ENCODE measurements around the gene DAAM2. TPM values are rescaled to one million over a fixed set of nuclear protein-coding genes. Genes with fewer than 3 reads are reported as not detected.

DAAM2 gene
- polyA plus RNA-seq, 3 donors, result not detected

DNA sequence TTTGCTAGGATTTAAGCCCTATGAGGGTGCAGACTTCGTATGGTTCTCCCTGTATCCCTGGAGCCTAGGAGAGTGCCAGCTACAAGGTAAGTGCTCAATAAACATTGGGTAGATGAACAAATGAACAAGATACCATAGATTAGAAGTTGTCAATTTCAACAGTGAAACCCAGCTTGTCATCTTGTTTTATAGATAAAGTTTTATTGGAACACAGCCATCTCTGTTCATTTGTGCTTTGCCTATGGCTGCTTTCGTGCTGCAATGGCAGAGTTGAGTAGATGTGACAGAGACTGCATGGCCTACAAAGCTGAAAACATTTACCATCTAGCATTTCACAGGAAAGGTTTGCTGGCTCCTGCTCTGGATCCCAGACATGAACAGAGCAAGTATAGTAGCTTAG lies 5.6 kb downstream of the DAAM2 start:
- Histone ChIP-seq H3K36me3 (replicated peaks in 1 of 2; ENCODE audit: control insufficient read depth in 1 of 2, insufficient read depth in 2 of 2, low read length in 2 of 2) (no peaks in the 10 kb centered on the region), H3K9ac (ENCODE audit: insufficient read depth, low read length, poor library complexity, severe bottlenecking) (no peak overlapping the region), H3K27me3 (ENCODE audit: control insufficient read depth in 2 of 2, insufficient read depth in 2 of 2, low read length in 2 of 2) (peaks cover 18 to 23% of the 10 kb centered on the region in 2 donors), H3K79me2 (ENCODE audit: insufficient read depth, low read length) (no peaks in the 10 kb centered on the region), H3K9me3 (replicated peaks in 1 of 2; ENCODE audit: control insufficient read depth in 1 of 2, insufficient read depth in 1 of 2, low read length in 2 of 2) (peaks cover 0 to 5% of the 10 kb centered on the region in 2 donors), H2AFZ (ENCODE audit: insufficient read depth, low read depth, low read length, poor library complexity, severe bottlenecking) (no peak overlapping the region), H3K4me2 (replicated peaks; ENCODE audit: extremely low read depth, low read length, poor library complexity, severe bottlenecking) (no peak overlapping the region), H4K20me1 (ENCODE audit: insufficient read depth, low read length) (no peaks in the 10 kb centered on the region), H3K4me3 (replicated peaks in 1 of 3; ENCODE audit: low read depth in 2 of 3, low read length in 3 of 3) (no peak overlapping the region), H3K4me1 (ENCODE audit: control insufficient read depth in 1 of 2, insufficient read depth in 2 of 2, low read length in 2 of 2) (no peaks in the 10 kb centered on the region), H3K27ac (ENCODE audit: low read depth in 1 of 2, low read length in 2 of 2) (no peak overlapping the region)
- Mint-ChIP-seq H3K27ac (no peak overlapping the region), H3K4me3 (no peak overlapping the region), H3K4me1 (no peaks in the 10 kb centered on the region), H3K27me3 (ENCODE audit: low read depth in 3 of 3) (peaks cover 25 to 34% (median 26%) of the 10 kb centered on the region in 3 donors), H3K36me3 (no peaks in the 10 kb centered on the region), H3K9me3 (peaks cover 0 to 4% (median 0%) of the 10 kb centered on the region in 7 donors)
- TF ChIP-seq, protein P1, sequence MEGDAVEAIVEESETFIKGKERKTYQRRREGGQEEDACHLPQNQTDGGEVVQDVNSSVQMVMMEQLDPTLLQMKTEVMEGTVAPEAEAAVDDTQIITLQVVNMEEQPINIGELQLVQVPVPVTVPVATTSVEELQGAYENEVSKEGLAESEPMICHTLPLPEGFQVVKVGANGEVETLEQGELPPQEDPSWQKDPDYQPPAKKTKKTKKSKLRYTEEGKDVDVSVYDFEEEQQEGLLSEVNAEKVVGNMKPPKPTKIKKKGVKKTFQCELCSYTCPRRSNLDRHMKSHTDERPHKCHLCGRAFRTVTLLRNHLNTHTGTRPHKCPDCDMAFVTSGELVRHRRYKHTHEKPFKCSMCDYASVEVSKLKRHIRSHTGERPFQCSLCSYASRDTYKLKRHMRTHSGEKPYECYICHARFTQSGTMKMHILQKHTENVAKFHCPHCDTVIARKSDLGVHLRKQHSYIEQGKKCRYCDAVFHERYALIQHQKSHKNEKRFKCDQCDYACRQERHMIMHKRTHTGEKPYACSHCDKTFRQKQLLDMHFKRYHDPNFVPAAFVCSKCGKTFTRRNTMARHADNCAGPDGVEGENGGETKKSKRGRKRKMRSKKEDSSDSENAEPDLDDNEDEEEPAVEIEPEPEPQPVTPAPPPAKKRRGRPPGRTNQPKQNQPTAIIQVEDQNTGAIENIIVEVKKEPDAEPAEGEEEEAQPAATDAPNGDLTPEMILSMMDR (IDR thresholded peaks at IDR 0.05), result no peak
- no peak for DNase-seq
- intact Hi-C loops (cut with micrococcal nuclease), result no loop called here
- WGBS (ENCODE audit: insufficient coverage), result 80% methylated on average over 1 of the region's 2 CpGs

DNA sequence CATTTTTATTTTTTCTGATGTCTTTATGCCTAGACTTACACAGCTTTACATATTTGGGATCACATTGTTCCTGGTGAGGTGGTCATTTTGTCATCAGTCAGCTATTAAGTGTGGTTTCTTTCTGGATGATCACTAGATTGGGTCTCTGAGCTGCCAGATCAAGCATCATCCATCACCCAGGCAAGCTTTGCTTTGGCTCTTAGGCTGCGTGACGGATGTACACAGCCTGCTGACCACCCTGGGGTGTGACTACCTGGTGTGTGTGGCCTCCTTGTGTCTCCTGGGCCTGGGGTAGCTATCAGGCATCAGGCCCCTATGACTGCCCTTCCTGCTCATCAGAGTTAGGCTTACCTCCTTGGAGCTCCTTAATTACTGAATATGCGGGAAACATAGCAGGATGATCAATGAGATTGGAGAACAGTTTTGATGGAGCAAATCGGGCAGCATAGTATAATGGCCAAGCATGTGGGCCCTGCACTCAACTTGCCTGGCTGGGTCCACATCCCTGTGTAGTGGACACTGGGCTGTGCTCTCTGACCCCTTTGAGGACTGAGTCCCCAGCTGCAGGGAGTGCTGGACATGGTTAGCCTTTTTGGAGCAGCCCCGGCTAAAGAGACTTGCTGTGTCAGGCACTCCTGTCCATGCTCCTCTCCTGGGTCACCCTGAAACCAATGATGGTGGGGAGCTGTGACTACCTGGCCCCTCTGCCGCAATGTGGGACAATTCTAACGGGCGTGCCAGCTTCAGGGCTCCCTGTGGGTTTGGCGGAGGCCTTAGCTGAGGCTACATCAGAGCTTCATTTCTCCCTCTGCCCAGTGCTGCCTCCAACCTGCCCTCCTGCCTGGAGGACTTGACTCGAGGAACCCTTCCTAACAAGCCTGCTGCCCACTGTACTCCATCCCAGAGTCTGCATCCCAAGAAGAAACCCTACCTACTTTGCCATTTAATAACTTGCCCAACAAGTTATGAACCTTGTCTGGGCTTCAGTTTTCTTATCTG lies 8.2 kb downstream of the DAAM2 start:
- no peaks in the 10 kb centered on the region for H3K4me1 ChIP-seq (ENCODE audit: control insufficient read depth in 1 of 2, insufficient read depth in 2 of 2, low read length in 2 of 2)
- WGBS (ENCODE audit: insufficient coverage), result 90% methylated on average over 8 of the region's 10 CpGs
- Mint-ChIP-seq H3K27me3 (ENCODE audit: low read depth in 3 of 3) (peaks cover 7 to 14% (median 11%) of the 10 kb centered on the region in 3 donors), H3K27ac (no peak overlapping the region), H3K9me3 (no peaks in the 10 kb centered on the region), H3K4me3 (no peak overlapping the region), H3K4me1 (no peaks in the 10 kb centered on the region), H3K36me3 (no peaks in the 10 kb centered on the region)
- DNase-seq, result no peak
- H3K9me3 ChIP-seq (replicated peaks in 1 of 2; ENCODE audit: control insufficient read depth in 1 of 2, insufficient read depth in 1 of 2, low read length in 2 of 2), result no peaks in the 10 kb centered on the region
- H3K79me2 ChIP-seq (ENCODE audit: insufficient read depth, low read length), result no peaks in the 10 kb centered on the region
- H3K27ac ChIP-seq (ENCODE audit: low read depth in 1 of 2, low read length in 2 of 2), result no peak overlapping the region
- no peak overlapping the region for H3K4me3 ChIP-seq (replicated peaks in 1 of 3; ENCODE audit: low read depth in 2 of 3, low read length in 3 of 3)
- no peak overlapping the region for H2AFZ ChIP-seq (ENCODE audit: insufficient read depth, low read depth, low read length, poor library complexity, severe bottlenecking)
- TF ChIP-seq, protein P1 (IDR thresholded peaks at IDR 0.05), result no peak
- H4K20me1 ChIP-seq (ENCODE audit: insufficient read depth, low read length), result no peaks in the 10 kb centered on the region
- H3K36me3 ChIP-seq (replicated peaks in 1 of 2; ENCODE audit: control insufficient read depth in 1 of 2, insufficient read depth in 2 of 2, low read length in 2 of 2), result no peaks in the 10 kb centered on the region
- H3K4me2 ChIP-seq (replicated peaks; ENCODE audit: extremely low read depth, low read length, poor library complexity, severe bottlenecking), result no peak overlapping the region
- no peaks in the 10 kb centered on the region for H3K27me3 ChIP-seq (ENCODE audit: control insufficient read depth in 2 of 2, insufficient read depth in 2 of 2, low read length in 2 of 2)
- no peak overlapping the region for H3K9ac ChIP-seq (ENCODE audit: insufficient read depth, low read length, poor library complexity, severe bottlenecking)
- intact Hi-C loops (cut with micrococcal nuclease), result no loop called here

Measured in CD14-positive monocyte (primary cell).